Measurements from ENCODE around the gene SLC10A1. TPM values are rescaled to one million over a fixed set of nuclear protein-coding genes. Genes with fewer than 3 reads are reported as not detected.

Gene SLC10A1
- total and polyA plus RNA-seq, 2 of the 4 experiments (the other 2 are of a cell fraction), result 0.03 TPM; not detected in 1

DNA sequence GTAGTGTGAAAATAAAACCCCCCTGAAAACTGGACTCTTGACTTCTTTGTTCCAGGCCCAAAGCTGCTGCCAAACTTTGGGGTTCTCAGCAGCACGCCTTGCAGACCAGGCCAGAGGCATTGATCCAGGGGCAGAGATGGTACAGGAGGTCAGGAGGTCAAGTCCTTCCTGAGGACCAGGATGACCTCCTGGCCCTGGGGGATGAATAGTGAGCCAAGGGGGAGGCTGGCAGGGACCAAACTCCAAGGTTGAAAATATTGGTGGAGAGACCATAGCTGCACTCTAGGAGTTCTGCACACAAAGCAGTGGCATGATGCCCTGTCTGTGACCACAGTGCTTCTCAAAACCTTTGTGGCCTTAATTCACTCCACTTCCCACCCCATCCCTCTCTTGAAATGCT, 12.1 kb downstream of the SLC10A1 start:
- Histone ChIP-seq H3K14ac (replicated peaks; ENCODE audit: low read depth, low read length) (no peak overlapping the region), H3K27ac (ENCODE audit: insufficient read depth, low read length) (no peak overlapping the region), H3K9me3 (ENCODE audit: control insufficient read depth, insufficient read depth, low read length) (no peaks in the 10 kb centered on the region), H2BK20ac (ENCODE audit: low read depth, low read length) (no peak overlapping the region), H3K27me3 (ENCODE audit: control insufficient read depth, insufficient read depth, low read length) (no peaks in the 10 kb centered on the region), H3K23ac (ENCODE audit: low read depth, low read length) (no peak overlapping the region), H3K9me1 (ENCODE audit: insufficient read depth, low read length) (peaks cover 3% of the 10 kb centered on the region; the same call in 1 of the 2 replicates), H4K20me1 (ENCODE audit: insufficient read depth, low read length) (no peaks in the 10 kb centered on the region; the same call in 1 of the 2 replicates), H3K4me1 (ENCODE audit: control insufficient read depth, insufficient read depth, low read length) (no peaks in the 10 kb centered on the region), H4K5ac (ENCODE audit: low read depth, low read length) (no peak overlapping the region), H3K36me3 (ENCODE audit: control insufficient read depth, insufficient read depth, low read length) (peaks cover 16% of the 10 kb centered on the region), H3K4ac (ENCODE audit: low read depth, low read length) (no peak overlapping the region), H3K4me3 (ENCODE audit: insufficient read depth, low read depth, low read length) (no peak overlapping the region), H2BK15ac (ENCODE audit: low read depth, low read length) (no peak overlapping the region), H3K4me2 (ENCODE audit: low read depth, low read length) (no peak overlapping the region), H3K18ac (ENCODE audit: low read depth, low read length) (no peak overlapping the region), H3K79me1 (ENCODE audit: low read depth in 1 of 2, low read length in 2 of 2) (0 out of 4 replicates have a peak, but pooled peaks cover 0 to 3% of the 10 kb centered on the region in 2 experiments), H2BK120ac (ENCODE audit: low read depth, low read length) (no peak overlapping the region), H2AK9ac (replicated peaks; ENCODE audit: low read depth, low read length, poor library complexity) (no peak overlapping the region), H4K91ac (ENCODE audit: insufficient read depth, low read depth, low read length) (no peak overlapping the region), H2AK5ac (ENCODE audit: low read depth, low read length) (no peak overlapping the region), H4K8ac (ENCODE audit: low read depth in 2 of 2, low read length in 2 of 2) (no peak overlapping the region), H2AFZ (replicated peaks; ENCODE audit: low read length, poor library complexity) (no peak overlapping the region), H3K56ac (ENCODE audit: extremely low read depth, insufficient read depth, low read length) (no peak overlapping the region), H2BK5ac (ENCODE audit: low read depth, low read length, poor library complexity, severe bottlenecking) (no peak overlapping the region), H3K9ac (ENCODE audit: low read depth, low read length) (no peak overlapping the region)
- ATAC-seq (ENCODE audit: low read depth) (no peak), DNase-seq (no peak)
- ChIA-PET CTCF (no interaction called here), POLR2A (ENCODE audit: unreplicated experiment) (interaction anchor here (1.1 kb wide), 1 partner anchor 9 kb away, joined by 3 read pairs; no protein-coding TSS in a partner anchor)
- dilution Hi-C loops (cut with HindIII; ENCODE audit: low sequenced_read_pairs, unreplicated experiment), result no loop called here
- in situ Hi-C loops (cut with MboI; ENCODE audit: low sequenced_read_pairs), result no loop called here
- no CpG with 5 or more reads among the region's 1 CpG for WGBS, 2 experiments (ENCODE audit: extremely low coverage in 2 of 2, insufficient read length in 1 of 2)
- no TSS peak for BruUV-seq (replicated peaks)
- TF ChIP-seq MAFK (IDR thresholded peaks at IDR 0.05; ENCODE audit: low read depth, low read length), result no peak
- TF ChIP-seq MXI1 (IDR thresholded peaks at IDR 0.05; ENCODE audit: borderline replicate concordance, low read depth, low read length), result no peak
- no peak for TF ChIP-seq SMC3 (IDR thresholded peaks at IDR 0.05; ENCODE audit: low read depth, low read length)
- no peak for TF ChIP-seq CEBPB (IDR thresholded peaks at IDR 0.05; ENCODE audit: low read depth, low read length)
- TF ChIP-seq BHLHE40 (IDR thresholded peaks at IDR 0.05; ENCODE audit: low read depth, low read length), result no peak
- no peak for TF ChIP-seq MAZ (IDR thresholded peaks at IDR 0.05; ENCODE audit: borderline replicate concordance, low read depth, low read length)
- no peak for TF ChIP-seq NFE2L2 (IDR thresholded peaks at IDR 0.05; ENCODE audit: low read depth, low read length)
- no peak for TF ChIP-seq RAD21 (IDR thresholded peaks at IDR 0.05; ENCODE audit: low read length)
- TF ChIP-seq RCOR1 (IDR thresholded peaks at IDR 0.05; ENCODE audit: insufficient replicate concordance, low read length), result no peak
- no peak for TF ChIP-seq CHD1 (IDR thresholded peaks at IDR 0.05; ENCODE audit: low read depth, low read length)
- no peak for TF ChIP-seq POLR2A (IDR thresholded peaks at IDR 0.05; ENCODE audit: low read depth, low read length)
- TF ChIP-seq, protein P1, sequence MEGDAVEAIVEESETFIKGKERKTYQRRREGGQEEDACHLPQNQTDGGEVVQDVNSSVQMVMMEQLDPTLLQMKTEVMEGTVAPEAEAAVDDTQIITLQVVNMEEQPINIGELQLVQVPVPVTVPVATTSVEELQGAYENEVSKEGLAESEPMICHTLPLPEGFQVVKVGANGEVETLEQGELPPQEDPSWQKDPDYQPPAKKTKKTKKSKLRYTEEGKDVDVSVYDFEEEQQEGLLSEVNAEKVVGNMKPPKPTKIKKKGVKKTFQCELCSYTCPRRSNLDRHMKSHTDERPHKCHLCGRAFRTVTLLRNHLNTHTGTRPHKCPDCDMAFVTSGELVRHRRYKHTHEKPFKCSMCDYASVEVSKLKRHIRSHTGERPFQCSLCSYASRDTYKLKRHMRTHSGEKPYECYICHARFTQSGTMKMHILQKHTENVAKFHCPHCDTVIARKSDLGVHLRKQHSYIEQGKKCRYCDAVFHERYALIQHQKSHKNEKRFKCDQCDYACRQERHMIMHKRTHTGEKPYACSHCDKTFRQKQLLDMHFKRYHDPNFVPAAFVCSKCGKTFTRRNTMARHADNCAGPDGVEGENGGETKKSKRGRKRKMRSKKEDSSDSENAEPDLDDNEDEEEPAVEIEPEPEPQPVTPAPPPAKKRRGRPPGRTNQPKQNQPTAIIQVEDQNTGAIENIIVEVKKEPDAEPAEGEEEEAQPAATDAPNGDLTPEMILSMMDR (conservative IDR thresholded peaks at IDR 0.05; ENCODE audit: low read depth, low read length), result no peak
- TF ChIP-seq, protein P2, sequence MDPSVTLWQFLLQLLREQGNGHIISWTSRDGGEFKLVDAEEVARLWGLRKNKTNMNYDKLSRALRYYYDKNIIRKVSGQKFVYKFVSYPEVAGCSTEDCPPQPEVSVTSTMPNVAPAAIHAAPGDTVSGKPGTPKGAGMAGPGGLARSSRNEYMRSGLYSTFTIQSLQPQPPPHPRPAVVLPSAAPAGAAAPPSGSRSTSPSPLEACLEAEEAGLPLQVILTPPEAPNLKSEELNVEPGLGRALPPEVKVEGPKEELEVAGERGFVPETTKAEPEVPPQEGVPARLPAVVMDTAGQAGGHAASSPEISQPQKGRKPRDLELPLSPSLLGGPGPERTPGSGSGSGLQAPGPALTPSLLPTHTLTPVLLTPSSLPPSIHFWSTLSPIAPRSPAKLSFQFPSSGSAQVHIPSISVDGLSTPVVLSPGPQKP (IDR thresholded peaks at IDR 0.05; ENCODE audit: borderline replicate concordance, low read depth, low read length), result no peak
- no peak for TF ChIP-seq RFX5 (IDR thresholded peaks at IDR 0.05; ENCODE audit: low read depth, low read length)
- no peak for TF ChIP-seq FOS (IDR thresholded peaks at IDR 0.05; ENCODE audit: low read depth, low read length)
- TF ChIP-seq, protein P3, sequence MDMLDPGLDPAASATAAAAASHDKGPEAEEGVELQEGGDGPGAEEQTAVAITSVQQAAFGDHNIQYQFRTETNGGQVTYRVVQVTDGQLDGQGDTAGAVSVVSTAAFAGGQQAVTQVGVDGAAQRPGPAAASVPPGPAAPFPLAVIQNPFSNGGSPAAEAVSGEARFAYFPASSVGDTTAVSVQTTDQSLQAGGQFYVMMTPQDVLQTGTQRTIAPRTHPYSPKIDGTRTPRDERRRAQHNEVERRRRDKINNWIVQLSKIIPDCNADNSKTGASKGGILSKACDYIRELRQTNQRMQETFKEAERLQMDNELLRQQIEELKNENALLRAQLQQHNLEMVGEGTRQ (IDR thresholded peaks at IDR 0.05; ENCODE audit: low read depth, low read length), result no peak
- intact Hi-C loops (cut with micrococcal nuclease), result no loop called here
